GM18498 (cell line): ENCODE data around the gene EIF4G1.

ENCODE experiments used
- ATAC-seq: cut with Tn5 transposase; IDR thresholded peaks from one replicate; pipeline ENCODE4 v1.9.1; 2021; ENCODE audit warnings: mild to moderate bottlenecking, moderate library complexity; ENCODE audit not compliant: unreplicated experiment

The EIF4G1 gene

DNA sequence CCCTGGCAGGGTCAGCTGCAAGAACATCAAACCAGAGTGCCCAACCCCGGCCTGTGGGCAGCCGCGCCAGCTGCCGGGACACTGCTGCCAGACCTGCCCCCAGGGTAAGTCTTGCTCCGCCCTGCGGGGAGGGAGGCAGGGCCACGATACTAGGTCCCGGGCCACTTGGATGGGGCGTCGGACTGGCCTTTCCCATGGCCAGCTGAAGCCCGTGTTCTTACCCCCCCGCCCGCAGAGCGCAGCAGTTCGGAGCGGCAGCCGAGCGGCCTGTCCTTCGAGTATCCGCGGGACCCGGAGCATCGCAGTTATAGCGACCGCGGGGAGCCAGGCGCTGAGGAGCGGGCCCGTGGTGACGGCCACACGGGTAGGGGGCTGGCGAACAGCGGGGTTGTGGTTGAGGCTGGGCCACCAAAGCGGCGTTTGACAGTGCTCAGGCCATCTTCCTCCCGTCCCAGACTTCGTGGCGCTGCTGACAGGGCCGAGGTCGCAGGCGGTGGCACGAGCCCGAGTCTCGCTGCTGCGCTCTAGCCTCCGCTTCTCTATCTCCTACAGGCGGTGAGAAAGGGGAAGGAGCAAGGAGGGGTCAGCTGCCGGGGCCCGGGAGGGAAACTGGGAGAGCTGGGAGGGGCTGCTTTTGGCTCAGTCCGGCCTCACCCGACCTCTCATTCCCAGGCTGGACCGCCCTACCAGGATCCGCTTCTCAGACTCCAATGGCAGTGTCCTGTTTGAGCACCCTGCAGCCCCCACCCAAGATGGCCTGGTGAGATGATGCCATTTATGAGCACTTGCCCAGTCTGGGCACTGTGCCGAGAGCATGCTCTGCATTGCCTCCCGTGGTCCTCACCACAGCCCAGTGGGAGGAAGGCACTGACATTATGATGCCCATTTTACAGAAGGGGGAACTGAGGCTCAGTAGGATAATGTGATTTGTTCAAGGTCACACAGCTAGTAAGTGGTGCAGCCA lies 67.1 kb downstream of the EIF4G1 start:
- ATAC-seq, result no peak

GRCh38 chr3:184382326-184383032 lies 68.1 kb downstream of the EIF4G1 start:
- no peak for ATAC-seq

GRCh38 chr3:184383033-184383740 lies 68.8 kb downstream of the EIF4G1 start:
- no peak for ATAC-seq

DNA sequence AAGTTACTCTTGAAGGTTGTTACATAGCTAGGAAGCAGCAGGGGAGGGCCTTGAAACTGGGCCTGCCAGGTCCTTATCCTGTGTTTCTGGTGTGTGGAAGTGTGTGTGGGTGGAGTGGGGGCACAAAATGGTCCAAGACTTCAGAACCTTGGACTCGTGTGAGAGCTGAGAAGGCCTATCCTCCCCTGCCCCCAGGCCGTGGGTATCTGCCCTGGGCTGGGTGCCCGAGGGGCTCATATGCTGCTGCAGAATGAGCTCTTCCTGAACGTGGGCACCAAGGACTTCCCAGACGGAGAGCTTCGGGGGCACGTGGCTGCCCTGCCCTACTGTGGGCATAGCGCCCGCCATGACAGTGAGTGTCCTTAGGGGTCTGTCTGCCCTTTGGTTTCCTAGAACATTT lies 69.9 kb downstream of the EIF4G1 start:
- no peak for ATAC-seq
